ENCODE data around the gene FARSA. TPM values are rescaled to one million over a fixed set of nuclear protein-coding genes. Genes with fewer than 3 reads are reported as not detected.
A peak's percentile ranks its signal among the peaks of the same experiment; 100 is the strongest.

FARSA gene
- total and polyA plus RNA-seq, 2 of the 13 experiments (the other 11 are each of a cell fraction or from before 2014, with no cell fraction given): 25.9 to 72.0 TPM

GRCh38 chr19:12956446-12957388 is 23.2 kb upstream of the FARSA start, which contains the start of gene GADD45GIP1 (continued):
- peak; percentile 70; the same call in 1 of the 2 replicates for TF ChIP-seq RNF219 (CRISPR knock-in tag; IDR thresholded peaks at IDR 0.05)
- TF ChIP-seq GABPA (IDR thresholded peaks at IDR 0.05; ENCODE audit: low read depth, low read length): no peak
- no peak for TF ChIP-seq GABPA (CRISPR knock-in tag; IDR thresholded peaks at IDR 0.05; ENCODE audit: low read depth)
- no peak for TF ChIP-seq CEBPG (CRISPR knock-in tag; IDR thresholded peaks at IDR 0.05)
- peak; percentile 75; the same call in 1 of the 2 replicates for TF ChIP-seq GABPB1 (CRISPR knock-in tag; IDR thresholded peaks at IDR 0.05)
- TF ChIP-seq E2F2 (CRISPR knock-in tag; IDR thresholded peaks at IDR 0.05; ENCODE audit: borderline replicate concordance): no peak
- TF ChIP-seq DBP (CRISPR knock-in tag; IDR thresholded peaks at IDR 0.05; ENCODE audit: not compliant biosample characterization): no peak
- no peak; the same call in 1 of the 2 replicates for TF ChIP-seq KLF12 (CRISPR knock-in tag; IDR thresholded peaks at IDR 0.05; ENCODE audit: borderline replicate concordance)
- no peak for TF ChIP-seq SIX4 (CRISPR knock-in tag; IDR thresholded peaks at IDR 0.05)
- peak; percentile 82; the same call in 1 of the 2 replicates for TF ChIP-seq ZNF891 (CRISPR knock-in tag; IDR thresholded peaks at IDR 0.05)
- no peak for TF ChIP-seq ZNF75D (CRISPR knock-in tag; IDR thresholded peaks at IDR 0.05; ENCODE audit: borderline replicate concordance)
- no peak for TF ChIP-seq NCOA5 (CRISPR knock-in tag; IDR thresholded peaks at IDR 0.05)
- TF ChIP-seq ZNF737 (CRISPR knock-in tag; IDR thresholded peaks at IDR 0.05; ENCODE audit: borderline replicate concordance): peak; percentile 67; the same call in 1 of the 2 replicates
- peak; percentile 72; the same call in 1 of the 2 replicates for TF ChIP-seq NAIF1 (CRISPR knock-in tag; IDR thresholded peaks at IDR 0.05; ENCODE audit: borderline replicate concordance)
- TF ChIP-seq IRF9 (CRISPR knock-in tag; IDR thresholded peaks at IDR 0.05; ENCODE audit: borderline replicate concordance): peak; percentile 72; the same call in 1 of the 2 replicates
- no peak for TF ChIP-seq NR2F1 (CRISPR knock-in tag; IDR thresholded peaks at IDR 0.05)
- TF ChIP-seq WIZ (CRISPR knock-in tag; IDR thresholded peaks at IDR 0.05): no peak
- no peak for TF ChIP-seq FOXM1 (CRISPR knock-in tag; IDR thresholded peaks at IDR 0.05)
- TF ChIP-seq ZNF788 (CRISPR knock-in tag; IDR thresholded peaks at IDR 0.05; ENCODE audit: borderline replicate concordance): 0 out of 2 replicates have a peak, but pooled peaks have one; percentile 36
- 0 out of 2 replicates have a peak, but pooled peaks have one; percentile 48 for TF ChIP-seq ZSCAN31 (CRISPR knock-in tag; IDR thresholded peaks at IDR 0.05; ENCODE audit: low read depth)
- TF ChIP-seq POGZ (CRISPR knock-in tag; IDR thresholded peaks at IDR 0.05): peak; percentile 51; the same call in 1 of the 2 replicates
- no peak; the same call in 1 of the 2 replicates for TF ChIP-seq ZNF12 (CRISPR knock-in tag; IDR thresholded peaks at IDR 0.05)
- peak; percentile 23; the same call in 1 of the 2 replicates for TF ChIP-seq PPARG (CRISPR knock-in tag; conservative IDR thresholded peaks at IDR 0.05)
- TF ChIP-seq ZNF569 (CRISPR knock-in tag; IDR thresholded peaks at IDR 0.05; ENCODE audit: borderline replicate concordance): no peak
- no peak for TF ChIP-seq CENPX (CRISPR knock-in tag; IDR thresholded peaks at IDR 0.05)

Data from HepG2 (cell line).